ENCODE results near the gene SS18L1. TPM values are rescaled to one million over a fixed set of nuclear protein-coding genes. Genes with fewer than 3 reads are reported as not detected.

Gene SS18L1, protein sequence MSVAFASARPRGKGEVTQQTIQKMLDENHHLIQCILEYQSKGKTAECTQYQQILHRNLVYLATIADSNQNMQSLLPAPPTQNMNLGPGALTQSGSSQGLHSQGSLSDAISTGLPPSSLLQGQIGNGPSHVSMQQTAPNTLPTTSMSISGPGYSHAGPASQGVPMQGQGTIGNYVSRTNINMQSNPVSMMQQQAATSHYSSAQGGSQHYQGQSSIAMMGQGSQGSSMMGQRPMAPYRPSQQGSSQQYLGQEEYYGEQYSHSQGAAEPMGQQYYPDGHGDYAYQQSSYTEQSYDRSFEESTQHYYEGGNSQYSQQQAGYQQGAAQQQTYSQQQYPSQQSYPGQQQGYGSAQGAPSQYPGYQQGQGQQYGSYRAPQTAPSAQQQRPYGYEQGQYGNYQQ
- 3.4 TPM for polyA plus RNA-seq (2012; ENCODE audit: low read depth, missing spikeins)

DNA sequence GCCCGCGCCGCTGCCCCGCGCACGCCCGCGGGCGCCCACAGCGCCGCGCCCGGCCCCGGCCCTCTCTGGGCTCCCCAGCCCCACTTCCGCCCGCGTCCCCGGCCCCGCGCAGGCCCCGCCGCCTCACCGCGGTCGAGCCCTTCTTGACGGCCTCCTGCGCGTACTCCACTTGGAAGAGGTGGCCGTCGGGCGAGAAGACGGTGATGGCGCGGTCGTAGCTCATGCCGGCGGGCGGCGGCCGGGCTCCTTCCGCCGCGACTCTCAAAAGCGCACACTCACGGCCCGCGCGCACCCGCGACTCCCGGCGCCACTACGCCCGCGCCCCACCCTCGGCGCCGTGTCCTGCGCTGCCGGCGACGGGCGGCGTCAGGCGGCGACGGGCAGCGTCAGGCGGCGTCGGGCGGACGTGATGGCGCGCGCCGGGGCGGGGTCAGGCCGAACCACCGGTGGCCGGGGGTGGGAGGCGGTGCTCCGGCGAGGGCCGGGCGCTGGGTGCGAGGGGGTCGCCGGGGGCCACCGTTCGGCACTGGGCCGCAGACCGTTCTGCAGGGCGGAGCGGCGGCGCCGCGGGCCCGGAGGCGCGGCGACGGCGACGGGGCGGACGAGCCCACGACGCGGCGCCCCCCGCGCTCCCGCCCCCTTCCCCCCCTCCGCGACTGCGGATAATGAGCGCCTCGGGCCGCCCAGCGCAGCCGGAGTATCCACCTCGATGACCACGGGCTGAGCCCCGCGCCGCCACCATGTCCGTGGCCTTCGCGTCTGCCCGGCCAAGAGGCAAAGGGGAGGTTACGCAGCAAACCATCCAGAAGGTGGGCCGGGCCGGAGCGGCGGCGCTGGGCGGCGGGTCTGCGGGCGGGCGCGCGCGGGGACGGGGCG, at the start of gene SS18L1, which contains the start of gene PSMA7:
Gene SS18L1 (plus strand): TSS at position 689 of the 876 bp plus-strand sequence. CDS start 52 bp downstream, at position 741.
Gene PSMA7 (minus strand): TSS at position 314 of the 876 bp plus-strand sequence. CDS start 91 bp downstream, at position 223.
- peak; percentile 95 for DNase-seq (ENCODE audit: insufficient read length, low spot score)
- peak; percentile 84 for FAIRE-seq
- TF ChIP-seq POLR2AphosphoS5 (IDR thresholded peaks at IDR 0.05; ENCODE audit: low read depth, low read length), result 0 out of 2 replicates have a peak, but pooled peaks have one; percentile 30
- TF ChIP-seq POU2F2 (IDR thresholded peaks at IDR 0.05; ENCODE audit: low read depth, low read length), result peak; percentile 24; the same call in 1 of the 2 replicates
- TF ChIP-seq POLR2A (IDR thresholded peaks at IDR 0.05; ENCODE audit: low read depth, low read length), result no peak; the same call in 1 of the 2 replicates
- no peak for TF ChIP-seq TAF1 (IDR thresholded peaks at IDR 0.05; ENCODE audit: low read depth, low read length)
- no peak for TF ChIP-seq SPI1 (IDR thresholded peaks at IDR 0.05; ENCODE audit: low read depth, low read length)
- no peak for TF ChIP-seq PAX5 (IDR thresholded peaks at IDR 0.05; ENCODE audit: insufficient read depth, low read length, severe bottlenecking)

DNA sequence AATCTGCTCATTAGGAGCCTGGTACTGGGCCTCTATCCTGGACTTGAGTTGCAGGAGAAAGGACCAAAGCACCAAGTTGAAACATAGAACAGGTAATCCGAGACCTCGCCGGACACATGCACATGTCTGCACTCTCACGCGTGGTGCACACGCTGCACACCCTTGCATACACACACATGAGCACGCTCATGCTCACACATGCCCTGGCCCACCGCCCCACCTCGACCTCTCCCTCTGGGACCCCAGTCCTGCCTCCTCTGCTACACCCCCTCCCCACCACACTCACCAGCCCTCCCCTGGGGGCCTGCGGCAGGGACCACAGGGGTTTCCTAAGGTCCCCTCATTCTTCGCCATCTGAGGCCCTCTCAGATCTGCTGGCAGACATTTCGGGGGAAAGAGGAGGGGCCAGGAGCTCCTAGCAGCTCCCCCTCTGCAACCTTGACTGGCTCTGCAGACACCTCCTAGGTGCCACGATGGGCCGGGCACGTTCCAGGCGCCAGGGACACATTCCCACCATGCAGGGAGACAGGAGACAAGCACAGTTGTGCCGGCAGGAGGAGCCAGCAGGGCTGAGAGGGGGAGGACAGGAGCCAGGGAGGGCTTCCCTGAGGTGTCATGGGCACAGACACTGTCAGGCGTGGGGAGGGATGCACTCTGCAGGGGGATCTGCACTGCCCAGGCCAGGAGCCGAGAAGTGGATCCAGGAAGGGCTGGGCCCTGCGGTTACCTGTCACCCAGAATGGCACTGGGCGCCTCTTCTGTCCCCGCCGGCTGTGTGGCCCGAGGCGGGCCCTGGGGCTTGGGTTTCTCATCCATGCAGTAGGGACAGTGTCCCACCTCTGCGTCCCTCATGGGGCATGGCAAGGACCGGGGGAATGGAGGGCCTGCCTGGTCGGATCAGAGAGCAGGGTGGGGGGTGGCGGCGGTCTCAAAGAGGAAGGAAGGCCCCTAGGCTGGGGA, 46.9 kb upstream of the SS18L1 start:
- TF ChIP-seq SPI1 (IDR thresholded peaks at IDR 0.05; ENCODE audit: low read depth, low read length) (no peak), TAF1 (IDR thresholded peaks at IDR 0.05; ENCODE audit: low read depth, low read length) (no peak), PAX5 (IDR thresholded peaks at IDR 0.05; ENCODE audit: insufficient read depth, low read length, severe bottlenecking) (no peak), POLR2A (IDR thresholded peaks at IDR 0.05; ENCODE audit: low read depth, low read length) (no peak), POU2F2 (IDR thresholded peaks at IDR 0.05; ENCODE audit: low read depth, low read length) (no peak), POLR2AphosphoS5 (IDR thresholded peaks at IDR 0.05; ENCODE audit: low read depth, low read length) (no peak)
- DNase-seq (ENCODE audit: insufficient read length, low spot score) (no peak), FAIRE-seq (no peak)

DNA sequence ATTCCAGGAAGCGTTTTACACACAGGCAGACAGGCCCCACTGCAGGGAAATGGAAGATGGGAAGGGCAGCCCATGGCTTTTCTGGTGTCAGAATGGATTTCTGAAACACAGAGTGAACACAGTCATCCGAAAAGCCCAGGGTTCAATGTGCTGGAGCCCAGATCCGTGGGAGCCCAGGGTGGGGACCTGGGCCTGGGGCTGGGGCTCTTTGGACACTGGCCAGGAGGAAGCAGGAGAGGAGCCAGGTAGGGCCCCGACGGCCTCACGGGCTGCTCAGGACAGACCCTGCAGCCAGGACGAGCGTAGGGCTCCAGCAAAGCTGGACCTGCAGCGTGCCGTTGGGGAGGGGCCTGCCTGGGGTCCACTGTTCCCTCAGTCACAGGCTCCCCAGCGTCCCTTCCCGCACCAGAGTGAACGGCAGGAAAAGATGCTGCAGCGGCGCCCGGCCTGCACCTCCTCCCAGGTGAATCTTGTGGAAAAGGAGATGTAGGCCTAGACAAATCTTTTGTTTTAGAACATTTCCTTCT, 45.6 kb upstream of the SS18L1 start:
- DNase-seq (ENCODE audit: insufficient read length, low spot score) (no peak), FAIRE-seq (no peak)
- TF ChIP-seq POU2F2 (IDR thresholded peaks at IDR 0.05; ENCODE audit: low read depth, low read length), result no peak
- TF ChIP-seq POLR2A (IDR thresholded peaks at IDR 0.05; ENCODE audit: low read depth, low read length), result no peak
- no peak for TF ChIP-seq POLR2AphosphoS5 (IDR thresholded peaks at IDR 0.05; ENCODE audit: low read depth, low read length)
- TF ChIP-seq PAX5 (IDR thresholded peaks at IDR 0.05; ENCODE audit: insufficient read depth, low read length, severe bottlenecking), result no peak
- TF ChIP-seq TAF1 (IDR thresholded peaks at IDR 0.05; ENCODE audit: low read depth, low read length), result no peak
- TF ChIP-seq SPI1 (IDR thresholded peaks at IDR 0.05; ENCODE audit: low read depth, low read length), result no peak

DNA sequence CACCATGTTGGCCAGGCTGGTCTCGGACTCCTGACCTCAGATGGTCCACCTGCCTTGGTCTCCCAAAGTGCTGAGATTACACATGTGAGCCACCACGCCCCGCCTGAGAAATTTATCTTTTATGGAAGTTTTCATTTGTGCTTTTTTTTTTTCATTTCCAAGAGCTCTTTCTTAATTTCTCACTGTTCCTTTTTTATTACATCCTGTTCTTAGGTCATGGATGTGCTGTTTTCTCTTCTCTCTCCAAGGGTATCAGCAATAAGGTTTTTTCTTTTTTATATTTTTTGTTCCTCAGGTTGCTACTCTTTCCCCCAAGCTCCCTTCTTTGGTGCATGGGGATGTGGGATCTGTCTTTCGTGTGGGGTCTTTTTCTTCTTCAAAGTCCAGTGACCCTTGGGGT, 42.5 kb upstream of the SS18L1 start:
- FAIRE-seq (no peak), DNase-seq (ENCODE audit: insufficient read length, low spot score) (no peak)
- TF ChIP-seq PAX5 (IDR thresholded peaks at IDR 0.05; ENCODE audit: insufficient read depth, low read length, severe bottlenecking) (no peak), TAF1 (IDR thresholded peaks at IDR 0.05; ENCODE audit: low read depth, low read length) (no peak), SPI1 (IDR thresholded peaks at IDR 0.05; ENCODE audit: low read depth, low read length) (no peak), POU2F2 (IDR thresholded peaks at IDR 0.05; ENCODE audit: low read depth, low read length) (no peak), POLR2A (IDR thresholded peaks at IDR 0.05; ENCODE audit: low read depth, low read length) (no peak), POLR2AphosphoS5 (IDR thresholded peaks at IDR 0.05; ENCODE audit: low read depth, low read length) (no peak)

DNA sequence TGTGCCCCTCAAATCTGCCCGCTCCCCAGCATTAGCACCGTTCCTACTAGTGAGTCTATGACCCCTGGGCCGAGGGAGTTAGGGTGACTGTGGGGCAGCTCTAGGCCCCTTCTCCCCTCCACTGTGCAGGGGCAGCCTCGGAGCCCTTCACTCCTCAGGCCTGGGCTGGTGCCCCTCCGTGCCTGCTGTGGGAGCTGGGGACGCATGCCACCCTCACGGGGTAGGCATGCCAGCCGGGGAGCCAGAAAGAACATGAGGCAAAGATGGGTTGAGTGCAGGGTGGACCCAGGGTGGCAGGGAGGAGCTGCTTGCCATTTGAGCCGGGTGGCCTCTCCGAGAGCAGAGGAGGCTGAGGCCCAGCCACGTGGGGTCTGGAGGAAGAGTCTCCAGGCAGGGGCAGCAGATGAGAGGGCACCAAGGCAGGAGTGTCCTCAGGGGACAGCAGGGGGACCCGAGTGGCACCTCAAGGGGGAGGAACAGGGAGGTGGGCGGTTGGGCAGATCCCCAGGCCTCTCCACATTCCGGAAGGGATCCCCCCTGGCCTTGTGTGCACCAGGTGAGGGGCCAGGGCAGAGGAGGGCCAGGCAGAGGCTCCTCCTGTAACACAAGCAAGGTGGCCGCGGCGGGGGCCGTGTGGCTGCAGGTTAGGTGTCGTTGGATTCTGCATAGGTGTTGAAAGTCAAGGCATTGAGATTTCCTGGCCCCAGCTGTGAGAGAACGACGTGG, 39.9 kb upstream of the SS18L1 start:
- TF ChIP-seq SPI1 (IDR thresholded peaks at IDR 0.05; ENCODE audit: low read depth, low read length), result no peak
- no peak for TF ChIP-seq POU2F2 (IDR thresholded peaks at IDR 0.05; ENCODE audit: low read depth, low read length)
- TF ChIP-seq TAF1 (IDR thresholded peaks at IDR 0.05; ENCODE audit: low read depth, low read length), result no peak
- TF ChIP-seq POLR2A (IDR thresholded peaks at IDR 0.05; ENCODE audit: low read depth, low read length), result no peak
- no peak for TF ChIP-seq POLR2AphosphoS5 (IDR thresholded peaks at IDR 0.05; ENCODE audit: low read depth, low read length)
- no peak for TF ChIP-seq PAX5 (IDR thresholded peaks at IDR 0.05; ENCODE audit: insufficient read depth, low read length, severe bottlenecking)
- no peak for DNase-seq (ENCODE audit: insufficient read length, low spot score)
- FAIRE-seq, result no peak

DNA sequence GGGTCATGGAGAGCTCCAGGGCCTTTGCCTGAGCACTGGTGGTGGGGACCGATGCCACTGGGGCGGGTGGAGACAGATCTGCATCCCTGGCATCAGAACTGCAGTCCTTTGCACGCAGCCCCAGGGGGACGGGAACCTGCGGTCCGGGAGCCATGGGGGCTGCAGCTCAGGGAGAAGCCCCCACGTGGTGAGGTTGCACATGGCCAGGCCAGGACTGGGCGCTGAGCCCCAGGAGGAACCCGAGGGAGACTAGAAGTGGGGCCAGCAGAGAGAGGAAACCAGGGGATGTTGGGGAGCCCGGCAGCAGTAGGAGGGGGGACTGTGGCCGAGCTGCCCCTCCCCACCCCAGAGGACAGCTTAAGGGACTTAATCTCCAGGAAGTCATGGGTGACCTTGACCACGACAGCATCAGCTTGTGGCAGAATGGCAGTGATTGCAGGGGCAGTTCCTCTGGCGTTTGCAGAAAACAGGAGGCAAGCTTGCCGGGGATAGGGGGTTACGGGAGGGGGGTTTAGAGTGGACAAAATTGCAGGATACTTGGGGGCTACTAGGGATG, 39.3 kb upstream of the SS18L1 start:
- DNase-seq (ENCODE audit: insufficient read length, low spot score) (no peak), FAIRE-seq (no peak)
- TF ChIP-seq SPI1 (IDR thresholded peaks at IDR 0.05; ENCODE audit: low read depth, low read length), result no peak
- TF ChIP-seq POU2F2 (IDR thresholded peaks at IDR 0.05; ENCODE audit: low read depth, low read length), result no peak
- no peak for TF ChIP-seq POLR2A (IDR thresholded peaks at IDR 0.05; ENCODE audit: low read depth, low read length)

DNA sequence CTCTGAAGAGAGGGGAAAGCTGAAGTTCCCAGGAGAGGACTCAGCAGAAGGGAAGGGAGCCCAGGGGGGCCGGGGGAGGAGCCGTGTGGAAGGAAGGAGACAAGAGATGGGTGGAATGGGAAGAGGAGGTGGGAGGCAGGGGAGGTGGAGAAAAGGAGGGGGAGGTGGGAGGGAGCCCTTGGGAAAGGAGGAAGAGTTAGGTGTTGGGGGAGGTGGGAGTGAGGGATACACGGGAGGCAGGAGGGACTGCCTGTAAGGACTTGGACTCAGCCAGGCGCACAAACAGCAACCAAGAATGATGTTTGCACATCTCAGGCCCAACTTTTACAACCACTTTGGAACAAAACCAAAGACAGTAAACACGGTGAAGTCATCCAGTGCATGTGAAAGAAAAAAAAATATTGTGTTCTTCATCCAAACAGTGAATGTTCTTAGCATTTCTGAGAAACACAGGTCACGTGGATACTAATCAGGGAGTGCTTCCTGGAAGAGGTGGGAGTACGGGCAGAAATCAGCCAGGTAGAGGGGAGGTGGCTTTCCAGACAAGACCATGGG, 38.7 kb upstream of the SS18L1 start:
- DNase-seq (ENCODE audit: insufficient read length, low spot score), result no peak
- no peak for TF ChIP-seq SPI1 (IDR thresholded peaks at IDR 0.05; ENCODE audit: low read depth, low read length)
- TF ChIP-seq POU2F2 (IDR thresholded peaks at IDR 0.05; ENCODE audit: low read depth, low read length), result no peak
- no peak for TF ChIP-seq PAX5 (IDR thresholded peaks at IDR 0.05; ENCODE audit: insufficient read depth, low read length, severe bottlenecking)
- TF ChIP-seq POLR2A (IDR thresholded peaks at IDR 0.05; ENCODE audit: low read depth, low read length), result no peak
- no peak for TF ChIP-seq TAF1 (IDR thresholded peaks at IDR 0.05; ENCODE audit: low read depth, low read length)
- no peak for TF ChIP-seq POLR2AphosphoS5 (IDR thresholded peaks at IDR 0.05; ENCODE audit: low read depth, low read length)
- FAIRE-seq, result no peak
